GM21526 (cell line): Measurements from ENCODE around the gene RNF123.
"Not testable (repeated sequence)": the region's sequence is repeated elsewhere in the genome, so short reads cannot be mapped to it uniquely, and the experiment has no call there.

Experiments
- ATAC-seq: cut with Tn5 transposase; IDR thresholded peaks from one replicate; pipeline ENCODE4 v1.9.1; 2021; ENCODE audit warnings: moderate library complexity; ENCODE audit not compliant: unreplicated experiment, low FRiP score

RNF123 gene

GRCh38 chr3:49734752-49735151 is 45.4 kb downstream of the RNF123 start:
- no peak for ATAC-seq

GRCh38 chr3:49738067-49738713 is 48.8 kb downstream of the RNF123 start:
- no peak for ATAC-seq

GRCh38 chr3:49740427-49740826 is 51.1 kb downstream of the RNF123 start:
- ATAC-seq: no peak

GRCh38 chr3:49745986-49746385 is 56.6 kb downstream of the RNF123 start:
- no peak for ATAC-seq

- no peak for ATAC-seq
Measured at GRCh38 chr3:49747792-49748480, 58.6 kb downstream of the RNF123 start.

GRCh38 chr3:49748874-49749273 is 59.5 kb downstream of the RNF123 start:
- not testable (repeated sequence) for ATAC-seq

GRCh38 chr3:49750056-49750455 is 60.7 kb downstream of the RNF123 start:
- ATAC-seq: no peak

GRCh38 chr3:49751501-49751900 is 62.1 kb downstream of the RNF123 start:
- ATAC-seq: no peak

- no peak for ATAC-seq
Measured at GRCh38 chr3:49754536-49754935, 65.2 kb downstream of the RNF123 start.

GRCh38 chr3:49756036-49756435 is 66.7 kb downstream of the RNF123 start:
- no peak for ATAC-seq

GRCh38 chr3:49757197-49757596 is 67.8 kb downstream of the RNF123 start:
- no peak for ATAC-seq

- no peak for ATAC-seq
Measured at GRCh38 chr3:49759226-49759625, 69.9 kb downstream of the RNF123 start.

- no peak for ATAC-seq
Measured at GRCh38 chr3:49761661-49762060, 72.3 kb downstream of the RNF123 start.

GRCh38 chr3:49763981-49764380 is 74.6 kb downstream of the RNF123 start:
- no peak for ATAC-seq

- ATAC-seq: no peak
Measured at GRCh38 chr3:49769286-49769915, 80.0 kb downstream of the RNF123 start.

GRCh38 chr3:49769926-49770325 is 80.6 kb downstream of the RNF123 start:
- ATAC-seq: no peak
